GM20431 (cell line): ENCODE measurements around the gene ATG16L1.
"Not testable (repeated sequence)": the region's sequence is repeated elsewhere in the genome, so short reads cannot be mapped to it uniquely, and the experiment has no call there.

Source experiments
- in situ Hi-C: fragments of 300-500 bp; cut with MseI, MboI; formaldehyde crosslinking; loops from one replicate; pipeline ENCODE4 v1.15.0; 2020; ENCODE audit warnings: low sequenced_read_pairs; ENCODE audit not compliant: unreplicated experiment

ATG16L1 gene

GRCh38 chr2:233325814-233326213, 74.3 kb downstream of the ATG16L1 start:
- in situ Hi-C loops: no loop called here

GRCh38 chr2:233326500-233326899, 75.0 kb downstream of the ATG16L1 start:
- in situ Hi-C loops: no loop called here

GRCh38 chr2:233328922-233329321, 77.4 kb downstream of the ATG16L1 start:
- in situ Hi-C loops: no loop called here

GRCh38 chr2:233329489-233330135, 78.1 kb downstream of the ATG16L1 start:
- in situ Hi-C loops: no loop called here

GRCh38 chr2:233331536-233331935, 80.1 kb downstream of the ATG16L1 start:
- in situ Hi-C loops: no loop called here

GRCh38 chr2:233332125-233332524, 80.7 kb downstream of the ATG16L1 start:
- in situ Hi-C loops: no loop called here

GRCh38 chr2:233334915-233335314, 83.4 kb downstream of the ATG16L1 start:
- in situ Hi-C loops: no loop called here

- in situ Hi-C loops: not testable (repeated sequence)
Measured at GRCh38 chr2:233336091-233336490, 84.6 kb downstream of the ATG16L1 start.

- in situ Hi-C loops: no loop called here
Measured at GRCh38 chr2:233336541-233336940, 85.1 kb downstream of the ATG16L1 start.

- in situ Hi-C loops: no loop called here
Measured at GRCh38 chr2:233338046-233338445, 86.6 kb downstream of the ATG16L1 start.

GRCh38 chr2:233338812-233339368, 87.4 kb downstream of the ATG16L1 start:
- in situ Hi-C loops: no loop called here

GRCh38 chr2:233339427-233339826, 88.0 kb downstream of the ATG16L1 start:
- in situ Hi-C loops: no loop called here

- in situ Hi-C loops: no loop called here
Measured at GRCh38 chr2:233341296-233341695, 89.8 kb downstream of the ATG16L1 start.

- in situ Hi-C loops: no loop called here
Measured at GRCh38 chr2:233342301-233342700, 90.8 kb downstream of the ATG16L1 start.

- in situ Hi-C loops: no loop called here
Measured at GRCh38 chr2:233343171-233343705, 91.8 kb downstream of the ATG16L1 start.
